SH-SY5Y (cell line): ENCODE measurements around the gene SPRR2D.

Experiments
- GATA2 ChIP-seq: IDR thresholded peaks from 2 replicates; pipeline ENCODE4 v1.6.1; 2011; ENCODE audit warnings: mild to moderate bottlenecking, low read depth, low read length
- GATA3 ChIP-seq: IDR thresholded peaks from 2 replicates; pipeline ENCODE4 v1.6.1; 2011; ENCODE audit warnings: low read depth, mild to moderate bottlenecking, low read length, moderate library complexity

The SPRR2D gene

GRCh38 chr1:153040950-153041631 is at the start of gene SPRR2D:
SPRR2D (minus strand) TSS chr1:153041120; CDS start chr1:153040346, 774 bp downstream.
- TF ChIP-seq GATA2 (no peak), GATA3 (no peak)

GRCh38 chr1:153087652-153088051 is 46.7 kb upstream of the SPRR2D start:
- no peak for TF ChIP-seq GATA3
- TF ChIP-seq GATA2 = no peak

GRCh38 chr1:153081736-153082135 is 40.8 kb upstream of the SPRR2D start:
- TF ChIP-seq GATA3 (no peak), GATA2 (no peak)

- no peak for TF ChIP-seq GATA3
- no peak for TF ChIP-seq GATA2
These were observed 32.1 kb upstream of the SPRR2D start for GRCh38 chr1:153072806-153073726.

GRCh38 chr1:153071511-153071910 is 30.6 kb upstream of the SPRR2D start, which contains the start of gene SPRR2B:
SPRR2B (minus strand) TSS chr1:153071611; CDS start chr1:153070839, 772 bp downstream.
- TF ChIP-seq GATA3 (no peak), GATA2 (no peak)

GRCh38 chr1:153070243-153070642 is 29.3 kb upstream of the SPRR2D start:
- TF ChIP-seq GATA3 (no peak), GATA2 (no peak)

- TF ChIP-seq GATA3 (no peak), GATA2 (no peak)
These were observed 18.2 kb upstream of the SPRR2D start for GRCh38 chr1:153058826-153059784.

GRCh38 chr1:153058154-153058553 is 17.2 kb upstream of the SPRR2D start:
- TF ChIP-seq GATA2 (no peak), GATA3 (no peak)

GRCh38 chr1:153057375-153057774 is 16.5 kb upstream of the SPRR2D start, which contains the start of gene SPRR2A:
SPRR2A (minus strand) TSS chr1:153057512; CDS start chr1:153056735, 777 bp downstream.
- TF ChIP-seq GATA3 (no peak), GATA2 (no peak)

GRCh38 chr1:153049211-153049610 is 8.3 kb upstream of the SPRR2D start:
- TF ChIP-seq GATA3 (no peak), GATA2 (no peak)

- TF ChIP-seq GATA3 (no peak), GATA2 (no peak)
These were observed 5.7 kb downstream of the SPRR2D start for GRCh38 chr1:153035211-153035610.

GRCh38 chr1:153032677-153033308 is 8.1 kb downstream of the SPRR2D start:
- TF ChIP-seq GATA2 = no peak
- no peak for TF ChIP-seq GATA3

GRCh38 chr1:153032073-153032472 is 8.8 kb downstream of the SPRR2D start:
- TF ChIP-seq GATA3 = no peak
- TF ChIP-seq GATA2 = no peak
